ENCODE measurements around the gene HTR7.
"Not testable (repeated sequence)": the region's sequence is repeated elsewhere in the genome, so short reads cannot be mapped to it uniquely, and the experiment has no call there.

HTR7 gene

DNA sequence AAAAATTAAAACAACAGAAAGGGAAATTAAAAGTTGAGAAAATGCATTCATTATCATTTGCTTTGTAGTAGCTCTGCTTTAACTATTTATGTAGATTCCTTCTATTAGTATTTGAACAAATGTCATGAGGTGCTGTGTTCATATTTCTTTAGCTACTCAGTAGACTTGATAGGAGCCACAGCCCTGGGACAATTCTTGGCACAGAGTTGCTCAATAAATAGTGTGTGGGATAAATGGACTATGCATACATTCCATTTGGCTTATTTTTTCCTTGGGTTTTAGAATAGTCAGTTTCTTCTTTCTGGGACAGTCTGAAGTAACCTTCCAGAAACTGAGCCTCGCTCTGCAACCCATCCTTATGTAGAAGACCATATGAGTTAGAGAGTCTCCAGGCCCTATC lies 27.3 kb upstream of the HTR7 start:
- H3K27me3 ChIP-seq (ENCODE audit: insufficient read depth, low read depth): no peaks in the 10 kb centered on the region
- TF ChIP-seq, protein P1, sequence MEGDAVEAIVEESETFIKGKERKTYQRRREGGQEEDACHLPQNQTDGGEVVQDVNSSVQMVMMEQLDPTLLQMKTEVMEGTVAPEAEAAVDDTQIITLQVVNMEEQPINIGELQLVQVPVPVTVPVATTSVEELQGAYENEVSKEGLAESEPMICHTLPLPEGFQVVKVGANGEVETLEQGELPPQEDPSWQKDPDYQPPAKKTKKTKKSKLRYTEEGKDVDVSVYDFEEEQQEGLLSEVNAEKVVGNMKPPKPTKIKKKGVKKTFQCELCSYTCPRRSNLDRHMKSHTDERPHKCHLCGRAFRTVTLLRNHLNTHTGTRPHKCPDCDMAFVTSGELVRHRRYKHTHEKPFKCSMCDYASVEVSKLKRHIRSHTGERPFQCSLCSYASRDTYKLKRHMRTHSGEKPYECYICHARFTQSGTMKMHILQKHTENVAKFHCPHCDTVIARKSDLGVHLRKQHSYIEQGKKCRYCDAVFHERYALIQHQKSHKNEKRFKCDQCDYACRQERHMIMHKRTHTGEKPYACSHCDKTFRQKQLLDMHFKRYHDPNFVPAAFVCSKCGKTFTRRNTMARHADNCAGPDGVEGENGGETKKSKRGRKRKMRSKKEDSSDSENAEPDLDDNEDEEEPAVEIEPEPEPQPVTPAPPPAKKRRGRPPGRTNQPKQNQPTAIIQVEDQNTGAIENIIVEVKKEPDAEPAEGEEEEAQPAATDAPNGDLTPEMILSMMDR (conservative IDR thresholded peaks at IDR 0.05; ENCODE audit: low read depth, low read length): no peak
- H3K4me2 ChIP-seq: no peak overlapping the region
- no peaks in the 10 kb centered on the region for H3K79me2 ChIP-seq (ENCODE audit: insufficient read depth, low read depth)
- H3K4me1 ChIP-seq (ENCODE audit: low read depth, poor library complexity, severe bottlenecking): no peaks in the 10 kb centered on the region
- H3K4me3 ChIP-seq (IDR thresholded peaks at IDR 0.05; ENCODE audit: insufficient read depth, low read depth, low read length): no peak overlapping the region
- H3K27ac ChIP-seq: no peak overlapping the region
- no peak overlapping the region for H2AFZ ChIP-seq (ENCODE audit: low read depth)
- no peak overlapping the region for H3K9ac ChIP-seq
- no peaks in the 10 kb centered on the region for H4K20me1 ChIP-seq (ENCODE audit: insufficient read depth)
- H3K36me3 ChIP-seq (ENCODE audit: insufficient read depth): 0 out of 2 replicates have a peak, but pooled peaks cover 6% of the 10 kb centered on the region

DNA sequence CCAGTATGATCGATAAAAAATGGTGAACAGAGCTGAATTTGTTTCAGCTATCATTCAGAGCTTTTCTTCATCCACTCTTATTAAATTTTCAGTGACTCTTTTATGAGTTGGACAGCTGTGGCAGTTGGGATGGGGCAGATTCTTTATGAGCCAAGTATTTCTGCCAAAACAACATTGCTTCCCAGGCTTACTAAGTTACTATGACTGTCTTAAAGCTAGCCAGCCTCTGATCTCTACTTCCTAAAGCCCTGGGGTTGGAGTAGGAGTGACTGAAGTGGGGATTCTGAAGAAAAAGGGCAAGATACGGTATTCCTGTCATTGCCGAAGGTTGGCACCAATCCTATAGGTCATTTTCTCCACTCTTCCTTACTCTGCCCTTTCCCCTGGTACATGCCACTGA lies 26.6 kb upstream of the HTR7 start:
- no peaks in the 10 kb centered on the region for H3K27me3 ChIP-seq (ENCODE audit: insufficient read depth, low read depth)
- H3K4me1 ChIP-seq (ENCODE audit: low read depth, poor library complexity, severe bottlenecking): no peaks in the 10 kb centered on the region
- no peak overlapping the region for H2AFZ ChIP-seq (ENCODE audit: low read depth)
- H3K9ac ChIP-seq: no peak overlapping the region
- H3K36me3 ChIP-seq (ENCODE audit: insufficient read depth): 0 out of 2 replicates have a peak, but pooled peaks cover 6% of the 10 kb centered on the region
- no peak overlapping the region for H3K4me2 ChIP-seq
- TF ChIP-seq, protein P1 (conservative IDR thresholded peaks at IDR 0.05; ENCODE audit: low read depth, low read length): no peak
- no peaks in the 10 kb centered on the region for H3K79me2 ChIP-seq (ENCODE audit: insufficient read depth, low read depth)
- no peak overlapping the region for H3K27ac ChIP-seq
- H4K20me1 ChIP-seq (ENCODE audit: insufficient read depth): no peaks in the 10 kb centered on the region
- no peak overlapping the region for H3K4me3 ChIP-seq (IDR thresholded peaks at IDR 0.05; ENCODE audit: insufficient read depth, low read depth, low read length)

DNA sequence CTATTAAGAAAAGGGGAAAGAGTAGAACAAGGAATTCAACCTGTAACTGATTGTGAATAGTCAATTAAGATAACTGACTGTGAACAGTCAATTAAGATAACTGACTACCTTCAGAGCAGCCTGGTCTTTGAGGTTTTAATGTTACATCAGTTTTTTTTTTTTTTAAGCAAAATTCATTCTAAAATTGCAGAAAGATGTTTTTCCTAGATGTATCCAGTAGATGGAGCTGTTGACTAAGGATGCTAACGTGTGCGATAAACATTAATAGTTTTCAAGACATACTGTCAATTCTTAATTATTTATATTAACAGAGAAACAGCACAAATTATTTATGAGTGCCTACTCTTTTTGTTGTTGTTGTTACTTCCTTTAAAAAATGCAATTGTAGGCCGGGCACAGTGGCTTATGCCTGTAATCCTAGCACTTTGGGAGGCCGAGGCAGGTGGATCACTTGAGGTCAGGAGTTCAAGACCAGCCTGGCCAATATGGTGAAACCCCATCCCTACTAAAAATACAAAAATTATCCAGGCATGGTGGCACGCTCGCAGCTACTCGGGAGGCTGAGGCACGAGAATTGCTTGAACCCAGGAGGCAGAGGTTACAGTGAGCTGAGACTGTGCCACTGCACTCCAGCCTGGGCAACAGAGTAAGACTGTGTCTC lies 22.4 kb upstream of the HTR7 start:
- H3K79me2 ChIP-seq (ENCODE audit: insufficient read depth, low read depth); H3K27ac ChIP-seq; H3K4me3 ChIP-seq (IDR thresholded peaks at IDR 0.05; ENCODE audit: insufficient read depth, low read depth, low read length); H3K9ac ChIP-seq; H3K27me3 ChIP-seq (ENCODE audit: insufficient read depth, low read depth); H3K36me3 ChIP-seq (ENCODE audit: insufficient read depth); H3K4me1 ChIP-seq (ENCODE audit: low read depth, poor library complexity, severe bottlenecking); H2AFZ ChIP-seq (ENCODE audit: low read depth); H3K4me2 ChIP-seq; H4K20me1 ChIP-seq (ENCODE audit: insufficient read depth): not testable (repeated sequence)
- TF ChIP-seq, protein P1 (conservative IDR thresholded peaks at IDR 0.05; ENCODE audit: low read depth, low read length): peak; percentile 66

DNA sequence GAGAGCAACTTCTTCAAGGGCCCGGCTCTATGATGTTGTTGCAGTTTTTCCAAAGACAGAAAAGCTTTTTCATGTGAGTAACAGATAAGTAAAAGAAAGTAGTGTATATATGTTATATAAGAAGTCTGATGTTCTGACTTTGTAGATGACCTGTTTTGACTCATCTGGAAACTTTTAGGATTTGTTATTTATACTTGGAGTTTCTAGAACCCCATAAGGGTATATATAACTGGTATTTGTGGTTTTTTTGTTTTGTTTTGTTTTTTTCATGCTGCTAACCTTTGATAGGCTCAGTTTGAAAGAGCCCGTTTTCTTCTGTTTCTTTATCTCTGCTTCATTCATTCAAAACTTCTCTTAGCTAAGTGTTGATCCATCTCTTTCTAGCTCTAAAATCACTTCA lies 21.2 kb upstream of the HTR7 start:
- no peak overlapping the region for H3K27ac ChIP-seq
- no peak overlapping the region for H3K4me2 ChIP-seq
- peaks cover 5% of the 10 kb centered on the region; the same call in 1 of the 2 replicates for H3K79me2 ChIP-seq (ENCODE audit: insufficient read depth, low read depth)
- H3K4me3 ChIP-seq (IDR thresholded peaks at IDR 0.05; ENCODE audit: insufficient read depth, low read depth, low read length): no peak overlapping the region
- TF ChIP-seq, protein P1 (conservative IDR thresholded peaks at IDR 0.05; ENCODE audit: low read depth, low read length): no peak
- H2AFZ ChIP-seq (ENCODE audit: low read depth): no peak overlapping the region
- no peak overlapping the region for H3K9ac ChIP-seq
- no peaks in the 10 kb centered on the region for H4K20me1 ChIP-seq (ENCODE audit: insufficient read depth)
- H3K27me3 ChIP-seq (ENCODE audit: insufficient read depth, low read depth): no peaks in the 10 kb centered on the region
- H3K36me3 ChIP-seq (ENCODE audit: insufficient read depth): 0 out of 2 replicates have a peak, but pooled peaks cover 6% of the 10 kb centered on the region
- peaks cover 3% of the 10 kb centered on the region for H3K4me1 ChIP-seq (ENCODE audit: low read depth, poor library complexity, severe bottlenecking)
